H1 (cell line): ENCODE measurements around the gene SDR39U1. TPM values are rescaled to one million over a fixed set of nuclear protein-coding genes. Genes with fewer than 3 reads are reported as not detected.

Experiments used
- CTCF ChIA-PET: fragments of 300-600 bp; sonication (Branson Sonifier 250); formaldehyde crosslinking; loops from one replicate; lab custom pipeline; 2021; ENCODE audit not compliant: partially characterized antibody; lab: Charles Lee
- POLR2A ChIA-PET: fragments of 300-600 bp; sonication (Branson Sonifier 250); formaldehyde crosslinking; loops from one replicate; lab custom pipeline; 2021; ENCODE audit warnings: inconsistent platforms; ENCODE audit not compliant: partially characterized antibody; lab: Charles Lee
- DNase-seq, 2 experiments: peaks; one replicate each; pipeline versions ENCODE4 v3.0.0 to v3.0.0-alpha.2; 2010 to 2022; ENCODE audit warnings: low spot score in 2 of 2, low read depth in 1 of 2, mixed read lengths in 1 of 2
- FAIRE-seq: peaks from 2 replicates; lab custom pipeline; 2011; peaks lifted over from hg19 to GRCh38; lab: Jason Lieb, UNC
- H2AFZ ChIP-seq: 2 replicates; pipeline ENCODE4 v1.8.1; 2012; ENCODE audit warnings: low read length, inconsistent platforms
- H2AK5ac ChIP-seq: 2 replicates; pipeline ENCODE4 v1.6.1; 2013; ENCODE audit warnings: low read depth, low read length
- H2BK120ac ChIP-seq: replicated peaks from 2 replicates; pipeline ENCODE3; 2013; ENCODE audit warnings: low read depth, low read length, inconsistent platforms
- H2BK12ac ChIP-seq: 2 replicates; pipeline ENCODE4 v1.6.1; 2013; ENCODE audit warnings: low read depth, low read length
- H2BK15ac ChIP-seq: 2 replicates; pipeline ENCODE4 v1.6.1; 2013; ENCODE audit warnings: low read length
- H2BK20ac ChIP-seq: 2 replicates; pipeline ENCODE4 v1.6.1; 2013; ENCODE audit warnings: low read length
- H2BK5ac ChIP-seq: 2 replicates; pipeline ENCODE4 v1.6.1; 2013; ENCODE audit warnings: low read depth, low read length
- H3K14ac ChIP-seq: 2 replicates; pipeline ENCODE4 v1.6.1; 2013; ENCODE audit warnings: inconsistent platforms; ENCODE audit not compliant: insufficient read length
- H3K18ac ChIP-seq: 2 replicates; pipeline ENCODE4 v1.6.1; 2013; ENCODE audit warnings: low read length; ENCODE audit errors: extremely low read depth
- H3K23ac ChIP-seq: 2 replicates; pipeline ENCODE4 v1.6.1; 2013; ENCODE audit warnings: inconsistent platforms; ENCODE audit not compliant: insufficient read length
- H3K23me2 ChIP-seq: 2 replicates; pipeline ENCODE4 v1.6.1; 2013; ENCODE audit warnings: low read depth, low read length
- H3K27ac ChIP-seq: 2 replicates; pipeline ENCODE4 v1.6.1; 2011; ENCODE audit warnings: low read depth, low read length, inconsistent platforms
- H3K27me3 ChIP-seq, 4 experiments: replicated peaks in 1 of 4; 1 replicate in 1 of 4; 2 replicates in 3 of 4; pipeline versions ENCODE4 v1.6.1 to v1.8.1; 2011 to 2013; ENCODE audit warnings: low read length in 3 of 4, mild to moderate bottlenecking in 3 of 4, inconsistent platforms in 2 of 4, mixed read lengths in 2 of 4, moderate library complexity in 1 of 4; ENCODE audit not compliant: control insufficient read depth in 3 of 4, insufficient read depth in 3 of 4; ENCODE audit errors: extremely low read depth in 1 of 4
- H3K36me3 ChIP-seq, 4 experiments: 2 replicates each; pipeline versions ENCODE4 v1.6.1 to v1.8.1; 2011 to 2013; ENCODE audit warnings: mild to moderate bottlenecking in 4 of 4, low read length in 3 of 4, moderate library complexity in 2 of 4, control low read depth in 1 of 4, inconsistent platforms in 1 of 4; ENCODE audit not compliant: insufficient read depth in 4 of 4, control insufficient read depth in 2 of 4
- H3K4ac ChIP-seq: replicated peaks from 2 replicates; pipeline ENCODE3; 2013; ENCODE audit warnings: low read length, low read depth, mixed read lengths, inconsistent platforms; ENCODE audit not compliant: insufficient read length
- H3K4me1 ChIP-seq, 4 experiments: replicated peaks in 1 of 4; 1 replicate in 1 of 4; 2 replicates in 3 of 4; pipeline versions ENCODE4 v1.6.1 to v1.8.1; 2011 to 2013; ENCODE audit warnings: low read length in 3 of 4, inconsistent platforms in 2 of 4, mixed read lengths in 1 of 4; ENCODE audit not compliant: insufficient read depth in 4 of 4, control insufficient read depth in 3 of 4
- H3K4me2 ChIP-seq, 2 experiments: 2 replicates each; pipeline versions ENCODE4 v1.6.1 to v1.8.1; 2011 to 2013; ENCODE audit warnings: low read depth in 2 of 2, low read length in 2 of 2, control low read depth in 1 of 2, inconsistent platforms in 1 of 2, mild to moderate bottlenecking in 1 of 2; ENCODE audit not compliant: insufficient read depth in 1 of 2
- H3K4me3 ChIP-seq, 4 experiments: fragments of 200-600, 300-600 bp in 1 of 4; sonication (generic), shearing (Covaris generic), sonication (Bioruptor Twin) in 1 of 4; 2 replicates each; pipeline versions ENCODE4 v1.5.1 to v1.8.1; 2011 to 2016; ENCODE audit warnings: low read length in 4 of 4, low read depth in 3 of 4, control low read depth in 2 of 4, inconsistent platforms in 2 of 4, mild to moderate bottlenecking in 2 of 4, mixed read lengths in 1 of 4, moderate library complexity in 1 of 4; ENCODE audit not compliant: insufficient read depth in 2 of 4; ENCODE audit errors: extremely low read depth in 1 of 4
- H3K56ac ChIP-seq: replicated peaks from 2 replicates; pipeline ENCODE3; 2013; ENCODE audit warnings: low read depth, mild to moderate bottlenecking, mixed read lengths, low read length, inconsistent platforms; ENCODE audit not compliant: insufficient read length
- H3K79me1 ChIP-seq: 2 replicates; pipeline ENCODE4 v1.6.1; 2013; ENCODE audit warnings: low read depth, low read length, control low read depth
- H3K79me2 ChIP-seq, 2 experiments: 2 replicates each; pipeline versions ENCODE4 v1.6.1 to v1.8.1; 2012 to 2013; ENCODE audit warnings: low read length in 2 of 2, mild to moderate bottlenecking in 2 of 2, inconsistent platforms in 1 of 2; ENCODE audit not compliant: insufficient read depth in 2 of 2, control insufficient read depth in 1 of 2
- H3K9ac ChIP-seq, 4 experiments: replicated peaks in 1 of 4; 1 replicate in 1 of 4; 2 replicates in 3 of 4; pipeline versions ENCODE4 v1.6.1 to v1.8.1; 2011 to 2013; ENCODE audit warnings: low read depth in 3 of 4, low read length in 3 of 4, control low read depth in 2 of 4, mild to moderate bottlenecking in 2 of 4, moderate library complexity in 2 of 4, inconsistent platforms in 1 of 4; ENCODE audit errors: extremely low read depth in 1 of 4
- H3K9me3 ChIP-seq, 2 experiments: 2 replicates each; pipeline versions ENCODE4 v1.6.1 to v1.8.1; 2012 to 2013; ENCODE audit warnings: mild to moderate bottlenecking in 2 of 2, moderate library complexity in 2 of 2, control low read depth in 1 of 2, inconsistent platforms in 1 of 2, low read depth in 1 of 2, low read length in 1 of 2, mixed read lengths in 1 of 2; ENCODE audit not compliant: insufficient read depth in 2 of 2
- H4K20me1 ChIP-seq, 2 experiments: replicated peaks in 1 of 2; 2 replicates each; pipeline versions ENCODE3 to v1.8.1; 2011 to 2013; ENCODE audit warnings: inconsistent platforms in 2 of 2, low read length in 2 of 2, mild to moderate bottlenecking in 1 of 2; ENCODE audit not compliant: insufficient read depth in 2 of 2, control insufficient read depth in 1 of 2
- H4K5ac ChIP-seq: 2 replicates; pipeline ENCODE4 v1.6.1; 2013; ENCODE audit warnings: low read length, low read depth, mixed read lengths, inconsistent platforms; ENCODE audit not compliant: insufficient read length
- H4K8ac ChIP-seq: 2 replicates; pipeline ENCODE4 v1.8.0; 2013; ENCODE audit warnings: mild to moderate bottlenecking, moderate library complexity, low read length, inconsistent platforms; ENCODE audit not compliant: insufficient read depth; ENCODE audit errors: extremely low read depth
- H4K91ac ChIP-seq: replicated peaks from 2 replicates; pipeline ENCODE3; 2013; ENCODE audit warnings: low read length, mixed read lengths, inconsistent platforms; ENCODE audit not compliant: insufficient read length
- BRCA1 ChIP-seq: IDR thresholded peaks from 2 replicates; pipeline ENCODE4 v1.6.1; 2012; ENCODE audit warnings: low read depth, low read length, improper control_type of control experiment
- FOSL1 ChIP-seq: IDR thresholded peaks from 2 replicates; pipeline ENCODE4 v1.6.1; 2011; ENCODE audit warnings: mild to moderate bottlenecking, low read depth, low read length, moderate library complexity; ENCODE audit not compliant: insufficient read depth
- GTF2F1 ChIP-seq: IDR thresholded peaks from 2 replicates; pipeline ENCODE4 v1.6.1; 2012; ENCODE audit warnings: low read depth, low read length, improper control_type of control experiment, borderline replicate concordance
- JUND ChIP-seq: IDR thresholded peaks from 2 replicates; pipeline ENCODE4 v1.6.1; 2011; ENCODE audit warnings: mild to moderate bottlenecking, improper control_type of control experiment, low read length
- KDM1A ChIP-seq: fragments of 200-600, 300-600 bp; sonication (generic); IDR thresholded peaks from 2 replicates; pipeline ENCODE4 v1.7.1; 2016; ENCODE audit warnings: mild to moderate bottlenecking, low read length, borderline replicate concordance
- SP4 ChIP-seq: IDR thresholded peaks from 2 replicates; pipeline ENCODE4 v1.6.1; 2012; ENCODE audit warnings: low read length, inconsistent platforms
- TBP ChIP-seq: IDR thresholded peaks from 2 replicates; pipeline ENCODE4 v1.6.1; 2011; ENCODE audit warnings: low read depth, low read length, improper control_type of control experiment
- WGBS, 2 experiments: shearing (Covaris generic) in 1 of 2; methylation state at CpG; one replicate each; pipeline versions ENCODE4 v1.1.6 to v1.1.7; 2013 to 2015; ENCODE audit warnings: low lambda C conversion rate in 2 of 2, mixed read lengths in 2 of 2, inconsistent platforms in 1 of 2, low coverage in 1 of 2, missing lambda C conversion rate in 1 of 2; ENCODE audit not compliant: insufficient replicate concordance in 2 of 2, insufficient coverage in 1 of 2, insufficient read length in 1 of 2; ENCODE audit errors: extremely low coverage in 1 of 2, missing lambda C conversion rate in 1 of 2; 5-methylcytosine and 5-hydroxymethylcytosine counted together
- polyA plus RNA-seq, 7 experiments: library from polyadenylated mRNA; depleted of rRNA in 3 of 7; stranded (reverse) in 5 of 7; unstranded in 2 of 7; fragments of >200 nt in 5 of 7; fragments of 200-250 nt in 2 of 7; gene quantifications; 1 replicate in 5 of 7; 2 replicates in 1 of 7; 4 replicates in 1 of 7; pipeline versions ENCODE4 v1.2.1 to v1.2.3, GENCODE V29; 2011 to 2013; ENCODE audit warnings: missing spikeins in 2 of 7, mixed read lengths in 2 of 7
- total RNA-seq: library from RNA; stranded (reverse); fragmentation: NEBNext Ultra II Directional; extraction: Animal tissue kit (Norgen Biotek cat#: 25700); gene quantifications from 2 replicates; pipeline ENCODE4 v1.2.1, GENCODE V29; 2021
- TF ChIP-seq, protein P1 (sequence below), 3 experiments: IDR thresholded peaks; 1 replicate in 2 of 3; 2 replicates in 1 of 3; pipeline versions ENCODE4 v1.5.1 to v1.6.1; 2011; ENCODE audit warnings: low read length in 3 of 3, mild to moderate bottlenecking in 3 of 3, inconsistent platforms in 2 of 3, low read depth in 1 of 3, moderate library complexity in 1 of 3; ENCODE audit not compliant: insufficient read depth in 1 of 3; ENCODE audit errors: control extremely low read depth in 1 of 3
- TF ChIP-seq, protein P2 (sequence below): IDR thresholded peaks from 2 replicates; pipeline ENCODE4 v1.6.1; 2011; ENCODE audit warnings: low read depth, mild to moderate bottlenecking, low read length; ENCODE audit not compliant: insufficient read depth

Gene SDR39U1
- total and polyA plus RNA-seq, 2 of the 8 experiments (the other 6 are each of a cell fraction or from before 2014, with no cell fraction given), result 46.7 to 98.8 TPM

DNA sequence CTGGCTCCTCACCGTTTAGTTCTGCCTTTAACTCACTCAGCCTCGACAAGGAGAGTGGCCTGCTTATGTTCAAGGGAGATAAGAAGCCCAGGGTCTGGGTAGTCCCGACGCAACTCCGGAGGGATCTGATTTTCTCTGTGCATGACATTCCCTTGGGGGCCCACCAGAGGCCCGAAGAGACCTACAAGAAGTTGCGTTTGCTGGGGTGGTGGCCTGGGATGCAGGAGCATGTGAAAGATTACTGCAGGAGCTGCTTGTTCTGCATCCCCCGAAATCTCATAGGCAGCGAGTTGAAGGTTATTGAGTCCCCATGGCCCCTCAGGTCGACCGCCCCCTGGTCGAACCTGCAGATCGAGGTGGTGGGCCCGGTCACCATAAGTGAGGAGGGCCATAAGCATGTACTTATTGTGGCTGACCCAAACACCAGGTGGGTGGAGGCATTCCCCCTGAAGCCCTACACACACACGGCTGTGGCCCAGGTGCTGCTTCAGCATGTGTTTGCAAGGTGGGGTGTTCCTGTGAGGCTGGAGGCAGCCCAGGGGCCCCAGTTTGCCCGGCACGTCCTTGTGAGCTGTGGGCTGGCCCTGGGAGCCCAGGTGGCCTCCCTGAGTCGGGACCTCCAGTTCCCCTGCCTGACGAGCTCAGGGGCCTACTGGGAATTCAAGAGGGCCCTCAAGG, 26.2 kb downstream of the SDR39U1 start:
- Histone ChIP-seq H3K4me1 (no peaks in the 10 kb centered on the region), H3K4ac (no peak overlapping the region), H2BK12ac (no peak overlapping the region), H3K9ac (no peak overlapping the region), H2AFZ (no peak overlapping the region), H3K27ac (no peak overlapping the region), H3K36me3 (peaks cover 4 to 11% (median 7%) of the 10 kb centered on the region in 4 experiments; a peak in 5 of 8 replicates), H3K9me3 (no peaks in the 10 kb centered on the region), H3K4me2 (no peak overlapping the region), H3K4me3 (no peak overlapping the region), H3K18ac (no peak overlapping the region), H3K56ac (no peak overlapping the region), H3K23me2 (no peaks in the 10 kb centered on the region), H4K91ac (no peak overlapping the region), H3K23ac (no peak overlapping the region), H2BK20ac (no peak overlapping the region), H2AK5ac (no peak overlapping the region), H3K14ac (no peak overlapping the region), H4K8ac (peak overlapping the region; percentile 57; the same call in 1 of the 2 replicates), H2BK5ac (no peak overlapping the region), H4K20me1 (no peaks in the 10 kb centered on the region), H3K27me3 (peaks cover 0 to 6% (median 2%) of the 10 kb centered on the region in 4 experiments; a peak in 3 of 7 replicates), H2BK120ac (no peak overlapping the region), H3K79me2 (no peaks in the 10 kb centered on the region), H4K5ac (no peak overlapping the region), H3K79me1 (no peaks in the 10 kb centered on the region), H2BK15ac (no peak overlapping the region)
- FAIRE-seq (no peak), DNase-seq (no peak)
- 92% methylated on average over 19 of the region's 19 CpGs; no CpG with 5 or more reads in 1 of the 2 experiments for WGBS, 2 experiments
- CTCF ChIA-PET, result interaction anchor here (0.6 to 9.6 kb wide), 9 partner anchors 9 to 79 kb away, joined by 3 to 101 read pairs (median 10); partner anchors contain the start of genes CBLN3 and NYNRIN
- POLR2A ChIA-PET, result interaction anchor here (6.3 kb wide), 1 partner anchor 13 kb away, joined by 28 read pairs; the partner anchor contains the start of genes CBLN3 and KHNYN
- TF ChIP-seq SP4 (no peak), TBP (no peak), BRCA1 (no peak), GTF2F1 (no peak), KDM1A (no peak), JUND (no peak), FOSL1 (no peak)
- TF ChIP-seq, protein P1, sequence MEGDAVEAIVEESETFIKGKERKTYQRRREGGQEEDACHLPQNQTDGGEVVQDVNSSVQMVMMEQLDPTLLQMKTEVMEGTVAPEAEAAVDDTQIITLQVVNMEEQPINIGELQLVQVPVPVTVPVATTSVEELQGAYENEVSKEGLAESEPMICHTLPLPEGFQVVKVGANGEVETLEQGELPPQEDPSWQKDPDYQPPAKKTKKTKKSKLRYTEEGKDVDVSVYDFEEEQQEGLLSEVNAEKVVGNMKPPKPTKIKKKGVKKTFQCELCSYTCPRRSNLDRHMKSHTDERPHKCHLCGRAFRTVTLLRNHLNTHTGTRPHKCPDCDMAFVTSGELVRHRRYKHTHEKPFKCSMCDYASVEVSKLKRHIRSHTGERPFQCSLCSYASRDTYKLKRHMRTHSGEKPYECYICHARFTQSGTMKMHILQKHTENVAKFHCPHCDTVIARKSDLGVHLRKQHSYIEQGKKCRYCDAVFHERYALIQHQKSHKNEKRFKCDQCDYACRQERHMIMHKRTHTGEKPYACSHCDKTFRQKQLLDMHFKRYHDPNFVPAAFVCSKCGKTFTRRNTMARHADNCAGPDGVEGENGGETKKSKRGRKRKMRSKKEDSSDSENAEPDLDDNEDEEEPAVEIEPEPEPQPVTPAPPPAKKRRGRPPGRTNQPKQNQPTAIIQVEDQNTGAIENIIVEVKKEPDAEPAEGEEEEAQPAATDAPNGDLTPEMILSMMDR (IDR thresholded peaks at IDR 0.05; ENCODE audit: control extremely low read depth in 1 of 3, insufficient read depth in 1 of 3, low read depth in 1 of 3, low read length in 3 of 3), result no peak
- TF ChIP-seq, protein P2, sequence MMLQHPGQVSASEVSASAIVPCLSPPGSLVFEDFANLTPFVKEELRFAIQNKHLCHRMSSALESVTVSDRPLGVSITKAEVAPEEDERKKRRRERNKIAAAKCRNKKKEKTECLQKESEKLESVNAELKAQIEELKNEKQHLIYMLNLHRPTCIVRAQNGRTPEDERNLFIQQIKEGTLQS, result no peak
